ENCODE data around the gene CACNA2D4.

Gene CACNA2D4

GRCh38 chr12:1768615-1769014 is 149.8 kb downstream of the CACNA2D4 start:
- DNase-seq, result no peak

- DNase-seq, result no peak
These were observed 150.9 kb downstream of the CACNA2D4 start for GRCh38 chr12:1767407-1768090.

GRCh38 chr12:1766110-1766509 is 152.3 kb downstream of the CACNA2D4 start:
- no peak for DNase-seq

- DNase-seq, result no peak
These were observed 155.3 kb downstream of the CACNA2D4 start for GRCh38 chr12:1763153-1763552.

- DNase-seq, result no peak
These were observed 156.6 kb downstream of the CACNA2D4 start for GRCh38 chr12:1761857-1762256.

- no peak for DNase-seq
These were observed 157.7 kb downstream of the CACNA2D4 start for GRCh38 chr12:1760566-1761382.

- DNase-seq, result no peak
These were observed 159.6 kb downstream of the CACNA2D4 start for GRCh38 chr12:1758887-1759286.

GRCh38 chr12:1758376-1758775 is 160.1 kb downstream of the CACNA2D4 start:
- no peak for DNase-seq

GRCh38 chr12:1750300-1750699 is 168.2 kb downstream of the CACNA2D4 start:
- DNase-seq, result no peak

- DNase-seq, result no peak
These were observed 169.4 kb downstream of the CACNA2D4 start for GRCh38 chr12:1749019-1749418.

- no peak for DNase-seq
These were observed 170.8 kb downstream of the CACNA2D4 start for GRCh38 chr12:1747609-1748008.

- DNase-seq, result no peak
These were observed 173.5 kb downstream of the CACNA2D4 start for GRCh38 chr12:1744932-1745331.
